SK-N-SH (cell line): ENCODE data around the gene GTPBP10. TPM values are rescaled to one million over a fixed set of nuclear protein-coding genes. Genes with fewer than 3 reads are reported as not detected.

Experiments used
- CTCF ChIA-PET: fragments of 300-600, 350-600 bp; formaldehyde crosslinking; extraction: SDS; loops from one replicate; lab custom pipeline; 2021; lab: Yijun Ruan, JAX
- POLR2A ChIA-PET: fragments of 350-600 bp; sonication (Branson Sonifier 250); formaldehyde crosslinking; extraction: SDS; loops from one replicate; lab custom pipeline; 2020; ENCODE audit warnings: antibody characterized with exemption, inconsistent platforms; lab: Yijun Ruan, JAX
- DNase-seq: peaks from one replicate; pipeline ENCODE4 v3.0.0; 2012
- H2AFZ ChIP-seq: fragments of 200-600 bp; sonication (generic); 2 replicates; pipeline ENCODE4 v1.8.1; 2016; ENCODE audit warnings: antibody characterized with exemption, mild to moderate bottlenecking, low read depth
- H3F3A ChIP-seq: fragments of 200-600 bp; sonication (generic); replicated peaks from 2 replicates; pipeline ENCODE3; 2016; ENCODE audit warnings: antibody characterized with exemption, mild to moderate bottlenecking; ENCODE audit not compliant: insufficient read depth
- H3K27ac ChIP-seq, 2 experiments: fragments of 200-500 bp in 1 of 2; fragments of 200-600 bp in 1 of 2; sonication (Bioruptor generic) in 1 of 2; sonication (generic), shearing (Covaris generic) in 1 of 2; 2 replicates each; pipeline versions ENCODE4 v1.5.1 to v1.6.1; 2014 to 2016; ENCODE audit warnings: low read depth in 2 of 2, inconsistent platforms in 1 of 2, low read length in 1 of 2, mild to moderate bottlenecking in 1 of 2, mixed read lengths in 1 of 2
- H3K27me3 ChIP-seq: fragments of 200-600 bp; sonication (generic), shearing (Covaris generic); 2 replicates; pipeline ENCODE4 v1.6.1; 2016; ENCODE audit warnings: mixed run types; ENCODE audit not compliant: insufficient read depth
- H3K36me3 ChIP-seq, 2 experiments: fragments of 200-500 bp in 1 of 2; fragments of 200-600 bp in 1 of 2; sonication (Bioruptor generic) in 1 of 2; sonication (generic) in 1 of 2; replicated peaks in 1 of 2; 2 replicates each; pipeline versions ENCODE3 to v1.5.1; 2014 to 2016; ENCODE audit warnings: low read length in 1 of 2, mild to moderate bottlenecking in 1 of 2; ENCODE audit not compliant: insufficient read depth in 2 of 2, control insufficient read depth in 1 of 2
- H3K4me1 ChIP-seq, 2 experiments: fragments of 200-500 bp in 1 of 2; fragments of 200-600 bp in 1 of 2; sonication (Bioruptor generic) in 1 of 2; sonication (generic), shearing (Covaris generic) in 1 of 2; 2 replicates each; pipeline versions ENCODE4 v1.5.1 to v1.6.1; 2014 to 2016; ENCODE audit warnings: low read depth in 1 of 2, low read length in 1 of 2, mixed run types in 1 of 2; ENCODE audit not compliant: insufficient read depth in 2 of 2, control insufficient read depth in 1 of 2
- H3K4me2 ChIP-seq: fragments of 200-600 bp; sonication (generic), shearing (Covaris generic); 2 replicates; pipeline ENCODE4 v1.6.1; 2017; ENCODE audit warnings: mixed run types
- H3K4me3 ChIP-seq, 2 experiments: fragments of 200-500 bp in 1 of 2; fragments of 200-600 bp in 1 of 2; sonication (Bioruptor generic) in 1 of 2; sonication (generic), shearing (Covaris generic) in 1 of 2; 2 replicates each; pipeline versions ENCODE4 v1.5.1 to v1.8.1; 2014 to 2016; ENCODE audit warnings: low read depth in 2 of 2, inconsistent platforms in 1 of 2, low read length in 1 of 2, mild to moderate bottlenecking in 1 of 2, mixed read lengths in 1 of 2, moderate library complexity in 1 of 2
- H3K79me2 ChIP-seq: fragments of 200-600 bp; sonication (generic); 2 replicates; pipeline ENCODE4 v1.8.1; 2017; ENCODE audit warnings: mild to moderate bottlenecking; ENCODE audit not compliant: insufficient read depth
- H3K9ac ChIP-seq: fragments of 200-600 bp; sonication (generic); 2 replicates; pipeline ENCODE4 v1.6.1; 2017; ENCODE audit warnings: mixed run types
- H3K9me2 ChIP-seq: fragments of 200-600 bp; sonication (generic); 2 replicates; pipeline ENCODE4 v1.6.1; 2017; ENCODE audit warnings: mixed run types
- H3K9me3 ChIP-seq: fragments of 200-600 bp; sonication (generic); 2 replicates; pipeline ENCODE4 v1.6.1; 2017; ENCODE audit warnings: mixed run types, mild to moderate bottlenecking, moderate library complexity
- H4K20me1 ChIP-seq: fragments of 200-600 bp; sonication (generic); 2 replicates; pipeline ENCODE4 v1.6.1; 2017; ENCODE audit warnings: mild to moderate bottlenecking, mixed run types; ENCODE audit not compliant: insufficient read depth
- CHD2 ChIP-seq: fragments of 150-350 bp; IDR thresholded peaks from 2 replicates; pipeline ENCODE4 v1.6.1; 2018; ENCODE audit warnings: low read length; ENCODE audit not compliant: partially characterized antibody
- EP300 ChIP-seq, 2 experiments: IDR thresholded peaks; 2 replicates each; pipeline versions ENCODE4 v1.4.0 to v1.6.1; 2012; ENCODE audit warnings: borderline replicate concordance in 1 of 2, low read depth in 1 of 2, low read length in 1 of 2
- EZH2phosphoT487 ChIP-seq: fragments of 200-600 bp; sonication (generic); IDR thresholded peaks from 2 replicates; pipeline ENCODE4 v1.6.1; 2017; ENCODE audit warnings: low read depth, mixed run types, mild to moderate bottlenecking, antibody characterized with exemption, moderate library complexity, borderline replicate concordance
- FOSL2 ChIP-seq: IDR thresholded peaks from 2 replicates; pipeline ENCODE4 v1.4.0; 2012; ENCODE audit warnings: low read depth, mild to moderate bottlenecking, moderate library complexity, borderline replicate concordance
- FOXM1 ChIP-seq: IDR thresholded peaks from 2 replicates; pipeline ENCODE4 v1.4.0; 2012; ENCODE audit warnings: low read depth, mild to moderate bottlenecking
- GABPA ChIP-seq: IDR thresholded peaks from 2 replicates; pipeline ENCODE4 v1.4.0; 2012; ENCODE audit warnings: low read depth, mild to moderate bottlenecking
- GATA2 ChIP-seq: sonication (generic); formaldehyde crosslinking; IDR thresholded peaks from 2 replicates; pipeline ENCODE4 v1.5.0; 2020; ENCODE audit warnings: mild to moderate bottlenecking, missing genetic modification reagents
- JUND ChIP-seq: IDR thresholded peaks from 2 replicates; pipeline ENCODE4 v1.4.0; 2012
- MAX ChIP-seq: IDR thresholded peaks from 2 replicates; pipeline ENCODE4 v1.4.0; 2012; ENCODE audit warnings: low read depth
- MXI1 ChIP-seq: IDR thresholded peaks from 2 replicates; pipeline ENCODE4 v1.6.1; 2012; ENCODE audit warnings: mild to moderate bottlenecking, low read depth, low read length, improper control_type of control experiment
- NRF1 ChIP-seq: IDR thresholded peaks from 2 replicates; pipeline ENCODE4 v1.6.1; 2012; ENCODE audit warnings: low read depth, mild to moderate bottlenecking, low read length
- POLR2AphosphoS5 ChIP-seq: IDR thresholded peaks from 2 replicates; pipeline ENCODE4 v1.6.1; 2012; ENCODE audit warnings: low read depth, low read length
- RCOR1 ChIP-seq: fragments of 150-350 bp; IDR thresholded peaks from 2 replicates; pipeline ENCODE4 v1.6.1; 2017; ENCODE audit warnings: antibody characterized with exemption, low read length
- RXRA ChIP-seq: IDR thresholded peaks from 2 replicates; pipeline ENCODE4 v1.4.0; 2012; ENCODE audit warnings: low read depth, mild to moderate bottlenecking, borderline replicate concordance
- SIN3A ChIP-seq: IDR thresholded peaks from 2 replicates; pipeline ENCODE4 v1.6.1; 2012; ENCODE audit warnings: low read depth, mild to moderate bottlenecking, low read length, moderate library complexity, borderline replicate concordance
- SMC3 ChIP-seq: IDR thresholded peaks from 2 replicates; pipeline ENCODE4 v1.6.1; 2012; ENCODE audit warnings: low read depth, low read length, improper control_type of control experiment
- TAF1 ChIP-seq: IDR thresholded peaks from 2 replicates; pipeline ENCODE4 v1.6.1; 2012; ENCODE audit warnings: low read depth, mild to moderate bottlenecking, low read length, moderate library complexity, borderline replicate concordance
- TEAD4 ChIP-seq: IDR thresholded peaks from 2 replicates; pipeline ENCODE4 v1.4.0; 2012; ENCODE audit warnings: mild to moderate bottlenecking, borderline replicate concordance; ENCODE audit not compliant: insufficient read depth
- WGBS: methylation state at CpG from one replicate; pipeline ENCODE4 v1.1.6; 2017; ENCODE audit warnings: low lambda C conversion rate; 5-methylcytosine and 5-hydroxymethylcytosine counted together
- polyA plus RNA-seq, 3 experiments: library from polyadenylated mRNA; depleted of rRNA; stranded (reverse); fragments of >200 nt; gene quantifications; 2 replicates each; pipeline ENCODE4 v1.2.3, GENCODE V29; 2012
- TF ChIP-seq, protein P1 (sequence below): fragments of 200-600 bp; sonication (generic); IDR thresholded peaks from 2 replicates; pipeline ENCODE4 v1.6.1; 2017; ENCODE audit warnings: antibody characterized with exemption, mild to moderate bottlenecking, moderate library complexity
- TF ChIP-seq, protein P2 (sequence below): IDR thresholded peaks from 2 replicates; pipeline ENCODE4 v1.4.0; 2012; ENCODE audit warnings: low read depth, borderline replicate concordance

Gene GTPBP10
- polyA plus RNA-seq, 1 of the 3 experiments (the other 2 are of a cell fraction), result 8.5 TPM

- no peaks in the 10 kb centered on the region for H4K20me1 ChIP-seq
- DNase-seq, result no peak
- no peaks in the 10 kb centered on the region for H3K79me2 ChIP-seq
- no peaks in the 10 kb centered on the region for H3K9me2 ChIP-seq
- ChIA-PET POLR2A (no interaction called here), CTCF (interaction anchor here (0.8 to 1.3 kb wide), 2 partner anchors 19 to 41 kb away, joined by 3 read pairs; no protein-coding TSS in a partner anchor)
- no peaks in the 10 kb centered on the region for H3K36me3 ChIP-seq
- no peak overlapping the region for H3K4me2 ChIP-seq
- TF ChIP-seq CHD2 (no peak), POLR2AphosphoS5 (no peak), SMC3 (no peak), EZH2phosphoT487 (no peak), TEAD4 (no peak), GATA2 (CRISPR knock-in tag) (no peak), GABPA (no peak), TAF1 (no peak), JUND (no peak), FOSL2 (no peak), RCOR1 (no peak), MAX (no peak), EP300 (IDR thresholded peaks at IDR 0.05; ENCODE audit: borderline replicate concordance in 1 of 2, low read depth in 1 of 2, low read length in 1 of 2) (no peak), FOXM1 (no peak), RXRA (no peak), NRF1 (no peak), MXI1 (no peak), SIN3A (no peak)
- TF ChIP-seq, protein P1, sequence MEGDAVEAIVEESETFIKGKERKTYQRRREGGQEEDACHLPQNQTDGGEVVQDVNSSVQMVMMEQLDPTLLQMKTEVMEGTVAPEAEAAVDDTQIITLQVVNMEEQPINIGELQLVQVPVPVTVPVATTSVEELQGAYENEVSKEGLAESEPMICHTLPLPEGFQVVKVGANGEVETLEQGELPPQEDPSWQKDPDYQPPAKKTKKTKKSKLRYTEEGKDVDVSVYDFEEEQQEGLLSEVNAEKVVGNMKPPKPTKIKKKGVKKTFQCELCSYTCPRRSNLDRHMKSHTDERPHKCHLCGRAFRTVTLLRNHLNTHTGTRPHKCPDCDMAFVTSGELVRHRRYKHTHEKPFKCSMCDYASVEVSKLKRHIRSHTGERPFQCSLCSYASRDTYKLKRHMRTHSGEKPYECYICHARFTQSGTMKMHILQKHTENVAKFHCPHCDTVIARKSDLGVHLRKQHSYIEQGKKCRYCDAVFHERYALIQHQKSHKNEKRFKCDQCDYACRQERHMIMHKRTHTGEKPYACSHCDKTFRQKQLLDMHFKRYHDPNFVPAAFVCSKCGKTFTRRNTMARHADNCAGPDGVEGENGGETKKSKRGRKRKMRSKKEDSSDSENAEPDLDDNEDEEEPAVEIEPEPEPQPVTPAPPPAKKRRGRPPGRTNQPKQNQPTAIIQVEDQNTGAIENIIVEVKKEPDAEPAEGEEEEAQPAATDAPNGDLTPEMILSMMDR, result no peak
- TF ChIP-seq, protein P2, sequence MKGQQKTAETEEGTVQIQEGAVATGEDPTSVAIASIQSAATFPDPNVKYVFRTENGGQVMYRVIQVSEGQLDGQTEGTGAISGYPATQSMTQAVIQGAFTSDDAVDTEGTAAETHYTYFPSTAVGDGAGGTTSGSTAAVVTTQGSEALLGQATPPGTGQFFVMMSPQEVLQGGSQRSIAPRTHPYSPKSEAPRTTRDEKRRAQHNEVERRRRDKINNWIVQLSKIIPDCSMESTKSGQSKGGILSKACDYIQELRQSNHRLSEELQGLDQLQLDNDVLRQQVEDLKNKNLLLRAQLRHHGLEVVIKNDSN, result no peak
- no peak overlapping the region for H2AFZ ChIP-seq
- no peaks in the 10 kb centered on the region for H3K27me3 ChIP-seq
- no peaks in the 10 kb centered on the region for H3K4me1 ChIP-seq
- H3K9ac ChIP-seq, result no peak overlapping the region
- 86% methylated on average over 3 of the region's 3 CpGs for WGBS
- H3F3A ChIP-seq, result no peaks in the 10 kb centered on the region
- H3K9me3 ChIP-seq, result no peaks in the 10 kb centered on the region
- H3K4me3 ChIP-seq, result no peak overlapping the region
- H3K27ac ChIP-seq, result no peak overlapping the region
Observed at GRCh38 chr7:90424720-90425119, 78.2 kb downstream of the GTPBP10 start.
